PC-3 (cell line): ENCODE data around the gene ACO1. TPM values are rescaled to one million over a fixed set of nuclear protein-coding genes. Genes with fewer than 3 reads are reported as not detected.

Source experiments
- ATAC-seq: fragments of 200-7000 bp; cut with Tn5 transposase; 2 replicates; pipeline ENCODE4 v1.9.1; 2020; ENCODE audit warnings: mild to moderate bottlenecking, moderate library complexity
- BruUV-seq: library from RNA; stranded (reverse); fragments of 400-500 nt; replicated peaks from 2 replicates; lab custom pipeline; 2021; lab: Mats Ljungman, UMichigan
- CTCF ChIA-PET: fragments of 300-600 bp; sonication (Branson Sonifier 250); formaldehyde crosslinking; loops from one replicate; lab custom pipeline; 2022; ENCODE audit warnings: antibody characterized with exemption; lab: Charles Lee
- POLR2A ChIA-PET: fragments of 300-600 bp; sonication (Branson Sonifier 250); formaldehyde crosslinking; loops from one replicate; lab custom pipeline; 2022; ENCODE audit warnings: antibody characterized with exemption; ENCODE audit not compliant: unreplicated experiment; lab: Charles Lee
- DNase-seq: peaks from one replicate; pipeline ENCODE4 v3.0.0-alpha.2; 2015
- H2AFZ ChIP-seq: fragments of 300-600 bp; sonication (generic); 2 replicates; pipeline ENCODE4 v1.6.0; 2016; ENCODE audit warnings: antibody characterized with exemption, low read length
- H3F3A ChIP-seq: fragments of 300-600 bp; sonication (generic); one replicate; pipeline ENCODE4 v1.6.0; 2017; ENCODE audit warnings: antibody characterized with exemption, low read length, control low read depth, mild to moderate bottlenecking; ENCODE audit not compliant: unreplicated experiment
- H3K27ac ChIP-seq: fragments of 300-600 bp; sonication (generic); 2 replicates; pipeline ENCODE4 v1.5.1; 2016; ENCODE audit warnings: mild to moderate bottlenecking, low read length
- H3K27me3 ChIP-seq: fragments of 300-600 bp; sonication (generic); 2 replicates; pipeline ENCODE4 v1.6.1; 2016; ENCODE audit warnings: low read length, mixed read lengths
- H3K36me3 ChIP-seq: fragments of 300-600 bp; sonication (generic); 2 replicates; pipeline ENCODE4 v1.6.1; 2016; ENCODE audit warnings: low read depth, mixed run types, low read length, mixed read lengths
- H3K4me1 ChIP-seq: fragments of 300-600 bp; sonication (generic); 2 replicates; pipeline ENCODE4 v1.5.1; 2016; ENCODE audit warnings: low read length; ENCODE audit not compliant: insufficient read depth
- H3K4me2 ChIP-seq: fragments of 300-600 bp; sonication (generic); 2 replicates; pipeline ENCODE4 v1.6.0; 2016; ENCODE audit warnings: low read length
- H3K4me3 ChIP-seq: fragments of 300-600 bp; sonication (generic); 2 replicates; pipeline ENCODE4 v1.5.1; 2016; ENCODE audit warnings: mild to moderate bottlenecking, low read length, mixed read lengths
- H3K79me2 ChIP-seq: fragments of 300-600 bp; sonication (generic); 2 replicates; pipeline ENCODE4 v1.6.1; 2017; ENCODE audit warnings: low read length, mixed read lengths
- H3K9ac ChIP-seq: fragments of 300-600 bp; sonication (generic); 2 replicates; pipeline ENCODE4 v1.6.0; 2016; ENCODE audit warnings: mild to moderate bottlenecking, low read length
- H3K9me2 ChIP-seq: fragments of 300-600 bp; sonication (generic); replicated peaks from 2 replicates; pipeline ENCODE4 v1.6.1; 2016; ENCODE audit warnings: mixed run types, low read length, mixed read lengths
- H3K9me3 ChIP-seq: fragments of 300-600 bp; sonication (generic); 2 replicates; pipeline ENCODE4 v1.6.1; 2016; ENCODE audit warnings: low read length, mixed read lengths
- H4K20me1 ChIP-seq: fragments of 300-600 bp; sonication (generic); 2 replicates; pipeline ENCODE4 v1.6.1; 2016; ENCODE audit warnings: low read length, mixed read lengths
- EZH2 ChIP-seq: fragments of 300-600 bp; sonication (generic); IDR thresholded peaks from one replicate; pipeline ENCODE4 v1.6.1; 2017; ENCODE audit warnings: antibody characterized with exemption, mild to moderate bottlenecking, low read length; ENCODE audit not compliant: unreplicated experiment
- EZH2phosphoT487 ChIP-seq: fragments of 300-600 bp; sonication (generic); IDR thresholded peaks from 2 replicates; pipeline ENCODE4 v1.6.1; 2018; ENCODE audit warnings: mild to moderate bottlenecking, antibody characterized with exemption, low read length, borderline replicate concordance
- intact Hi-C: fragments of 100-400 bp; cut with micrococcal nuclease; formaldehyde crosslinking; loops from 2 replicates; pipeline ENCODE4 v1.9.0; 2023
- total RNA-seq: library from RNA; depleted of rRNA; stranded (reverse); fragments of >200 nt; gene quantifications from 2 replicates; pipeline ENCODE4 v1.2.3, GENCODE V29; 2014
- TF ChIP-seq, protein P1 (sequence below): fragments of 300-600 bp; sonication (generic); conservative IDR thresholded peaks from 2 replicates; pipeline ENCODE4 v1.5.1; 2017; ENCODE audit warnings: antibody characterized with exemption, low read depth, mild to moderate bottlenecking, low read length

ACO1 gene
- total RNA-seq, 1 experiment from 2014 or later = 26.0 TPM

- peak; percentile 75 for ATAC-seq
- Histone ChIP-seq H3K4me2 (peak overlapping the region; percentile 39), H3K79me2 (0 out of 2 replicates have a peak, but pooled peaks cover 10% of the 10 kb centered on the region), H4K20me1 (no peaks in the 10 kb centered on the region), H3K27me3 (no peaks in the 10 kb centered on the region), H3K9me2 (no peaks in the 10 kb centered on the region), H3K4me3 (no peak overlapping the region), H2AFZ (no peak overlapping the region), H3F3A (no peaks in the 10 kb centered on the region), H3K36me3 (no peaks in the 10 kb centered on the region), H3K9me3 (no peaks in the 10 kb centered on the region), H3K27ac (peak overlapping the region; percentile 54), H3K9ac (no peak overlapping the region), H3K4me1 (peaks cover 24% of the 10 kb centered on the region)
- intact Hi-C loops = loop anchor here (2.0 kb wide), 1 partner anchor 31 kb away; no protein-coding TSS in a partner anchor
- ChIA-PET CTCF (no interaction called here), POLR2A (no interaction called here)
- no TSS peak for BruUV-seq
- TF ChIP-seq, protein P1, sequence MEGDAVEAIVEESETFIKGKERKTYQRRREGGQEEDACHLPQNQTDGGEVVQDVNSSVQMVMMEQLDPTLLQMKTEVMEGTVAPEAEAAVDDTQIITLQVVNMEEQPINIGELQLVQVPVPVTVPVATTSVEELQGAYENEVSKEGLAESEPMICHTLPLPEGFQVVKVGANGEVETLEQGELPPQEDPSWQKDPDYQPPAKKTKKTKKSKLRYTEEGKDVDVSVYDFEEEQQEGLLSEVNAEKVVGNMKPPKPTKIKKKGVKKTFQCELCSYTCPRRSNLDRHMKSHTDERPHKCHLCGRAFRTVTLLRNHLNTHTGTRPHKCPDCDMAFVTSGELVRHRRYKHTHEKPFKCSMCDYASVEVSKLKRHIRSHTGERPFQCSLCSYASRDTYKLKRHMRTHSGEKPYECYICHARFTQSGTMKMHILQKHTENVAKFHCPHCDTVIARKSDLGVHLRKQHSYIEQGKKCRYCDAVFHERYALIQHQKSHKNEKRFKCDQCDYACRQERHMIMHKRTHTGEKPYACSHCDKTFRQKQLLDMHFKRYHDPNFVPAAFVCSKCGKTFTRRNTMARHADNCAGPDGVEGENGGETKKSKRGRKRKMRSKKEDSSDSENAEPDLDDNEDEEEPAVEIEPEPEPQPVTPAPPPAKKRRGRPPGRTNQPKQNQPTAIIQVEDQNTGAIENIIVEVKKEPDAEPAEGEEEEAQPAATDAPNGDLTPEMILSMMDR = 0 out of 2 replicates have a peak, but pooled peaks have one; percentile 21
- no peak for TF ChIP-seq EZH2
- peak; percentile 56 for DNase-seq
Measured at GRCh38 chr9:32395510-32396216, 11.2 kb downstream of the ACO1 start.

- H3K4me2 ChIP-seq = no peak overlapping the region
- H3K9me3 ChIP-seq = no peaks in the 10 kb centered on the region
- CTCF ChIA-PET = no interaction called here
- POLR2A ChIA-PET = no interaction called here
- intact Hi-C loops = no loop called here
- H3K4me3 ChIP-seq = no peak overlapping the region
- no peaks in the 10 kb centered on the region for H3F3A ChIP-seq
- H4K20me1 ChIP-seq = no peaks in the 10 kb centered on the region
- no peaks in the 10 kb centered on the region for H3K27me3 ChIP-seq
- 0 out of 2 replicates have a peak, but pooled peaks cover 10% of the 10 kb centered on the region for H3K79me2 ChIP-seq
- BruUV-seq = no TSS peak
- no peak overlapping the region for H2AFZ ChIP-seq
- no peak for TF ChIP-seq EZH2
- TF ChIP-seq, protein P1 = no peak
- TF ChIP-seq EZH2phosphoT487 = no peak
- no peaks in the 10 kb centered on the region for H3K9me2 ChIP-seq
- no peaks in the 10 kb centered on the region for H3K36me3 ChIP-seq
- H3K27ac ChIP-seq = no peak overlapping the region
- DNase-seq (no peak), ATAC-seq (no peak)
- peaks cover 24% of the 10 kb centered on the region for H3K4me1 ChIP-seq
- H3K9ac ChIP-seq = no peak overlapping the region
Measured at GRCh38 chr9:32398207-32398606, 13.8 kb downstream of the ACO1 start.

DNA sequence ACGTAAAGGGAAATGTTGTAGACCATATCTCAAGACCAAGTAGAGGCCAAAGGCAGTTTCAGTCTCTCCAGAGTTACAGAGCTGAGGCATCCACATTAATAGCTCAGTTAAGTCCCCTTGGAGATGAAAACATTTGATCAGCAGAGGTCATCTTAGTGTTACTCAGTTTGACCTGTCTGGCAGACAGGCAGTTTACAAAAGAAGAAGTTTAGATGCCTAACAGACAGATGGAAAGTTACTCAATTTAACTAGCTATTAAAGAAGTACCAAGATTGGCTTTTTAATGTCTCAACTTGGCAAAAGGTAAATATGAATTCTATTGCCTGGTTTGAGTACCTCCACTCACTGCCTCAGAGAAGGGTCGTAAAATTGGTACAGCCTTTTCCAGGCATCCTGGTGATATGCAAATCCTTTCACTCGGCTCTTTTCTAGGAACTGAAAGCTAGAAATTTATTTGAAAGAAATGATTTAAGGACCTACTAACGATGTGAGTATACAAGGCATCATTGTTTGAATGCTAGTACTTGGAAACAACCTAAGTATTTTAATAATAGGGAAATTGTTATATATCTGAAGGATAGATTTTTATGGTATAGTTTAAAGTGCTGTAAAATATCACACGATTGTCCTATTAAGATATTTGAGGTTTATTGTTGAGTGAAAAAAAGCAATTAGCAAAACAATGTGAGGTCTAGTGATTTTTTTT, 14.8 kb downstream of the ACO1 start:
- Histone ChIP-seq H4K20me1 (no peaks in the 10 kb centered on the region), H3K9me3 (no peaks in the 10 kb centered on the region), H3K4me2 (no peak overlapping the region), H3K36me3 (no peaks in the 10 kb centered on the region), H3K27ac (no peak overlapping the region), H3K27me3 (no peaks in the 10 kb centered on the region), H3F3A (no peaks in the 10 kb centered on the region), H3K4me1 (peaks cover 20% of the 10 kb centered on the region), H3K4me3 (no peak overlapping the region), H3K9ac (no peak overlapping the region), H3K79me2 (0 out of 2 replicates have a peak, but pooled peaks cover 10% of the 10 kb centered on the region), H3K9me2 (no peaks in the 10 kb centered on the region), H2AFZ (no peak overlapping the region)
- DNase-seq (no peak), ATAC-seq (no peak)
- POLR2A ChIA-PET = no interaction called here
- CTCF ChIA-PET = no interaction called here
- intact Hi-C loops = no loop called here
- BruUV-seq = no TSS peak
- TF ChIP-seq EZH2 = no peak
- TF ChIP-seq, protein P1 = no peak
- no peak for TF ChIP-seq EZH2phosphoT487
